Smooth muscle cell (in vitro differentiated cells): Measurements from ENCODE around the gene NEURL1B. TPM values are rescaled to one million over a fixed set of nuclear protein-coding genes. Genes with fewer than 3 reads are reported as not detected.
"Not testable (repeated sequence)": the region's sequence is repeated elsewhere in the genome, so short reads cannot be mapped to it uniquely, and the experiment has no call there.

ENCODE experiments used
- DNase-seq: peaks from one replicate; lab custom pipeline; 2025; ENCODE audit not compliant: unreplicated experiment; lab: John Stamatoyannopoulos, UW
- H2AFZ ChIP-seq: fragments of 200-600 bp; sonication (generic); 2 replicates; pipeline ENCODE4 v1.6.0; 2016; ENCODE audit warnings: antibody characterized with exemption, low read depth, mild to moderate bottlenecking
- H3F3A ChIP-seq: fragments of 200-600 bp; sonication (generic); 2 replicates; pipeline ENCODE4 v1.6.0; 2017; ENCODE audit warnings: antibody characterized with exemption, low read depth
- H3K27ac ChIP-seq: fragments of 200-600 bp; sonication (generic); 2 replicates; pipeline ENCODE4 v1.5.1; 2016; ENCODE audit warnings: low read depth, mild to moderate bottlenecking
- H3K27me3 ChIP-seq: fragments of 200-600 bp; sonication (generic); 2 replicates; pipeline ENCODE4 v1.6.1; 2016; ENCODE audit warnings: low read depth, mild to moderate bottlenecking
- H3K36me3 ChIP-seq: fragments of 200-600 bp; sonication (generic); 2 replicates; pipeline ENCODE4 v1.5.1; 2016; ENCODE audit warnings: low read depth
- H3K4me1 ChIP-seq: fragments of 200-600 bp; sonication (generic); 2 replicates; pipeline ENCODE4 v1.5.1; 2016; ENCODE audit warnings: low read depth
- H3K4me2 ChIP-seq: fragments of 200-600 bp; sonication (generic); 2 replicates; pipeline ENCODE4 v1.6.0; 2016; ENCODE audit warnings: mild to moderate bottlenecking
- H3K4me3 ChIP-seq: fragments of 200-600 bp; sonication (generic); 2 replicates; pipeline ENCODE4 v1.5.1; 2016; ENCODE audit warnings: mild to moderate bottlenecking
- H3K79me2 ChIP-seq: fragments of 200-600 bp; sonication (generic); 2 replicates; pipeline ENCODE4 v1.6.0; 2016; ENCODE audit warnings: low read depth, mild to moderate bottlenecking
- H3K9ac ChIP-seq: fragments of 200-600 bp; sonication (generic); 2 replicates; pipeline ENCODE4 v1.6.0; 2016; ENCODE audit warnings: low read depth
- H3K9me3 ChIP-seq: fragments of 200-600 bp; sonication (generic); replicated peaks from 2 replicates; pipeline ENCODE4 v1.5.1; 2016; ENCODE audit warnings: low read depth
- H4K20me1 ChIP-seq: fragments of 200-600 bp; sonication (generic); 2 replicates; pipeline ENCODE4 v1.6.0; 2016; ENCODE audit warnings: low read depth
- WGBS: methylation state at CpG from one replicate; pipeline ENCODE4 v1.1.7; 2016; ENCODE audit warnings: low lambda C conversion rate; 5-methylcytosine and 5-hydroxymethylcytosine counted together
- polyA plus RNA-seq: library from polyadenylated mRNA; unstranded; fragments of >200 nt; fragmentation: Nextera tagmentation; extraction: Ambion mirVana; gene quantifications from 2 replicates; pipeline ENCODE4 v1.2.1, GENCODE V29; 2016
- total RNA-seq: library from RNA; depleted of rRNA; stranded (reverse); fragments of >200 nt; gene quantifications from 2 replicates; pipeline ENCODE4 v1.2.3, GENCODE V29; 2014
- TF ChIP-seq, protein P1 (sequence below): fragments of 200-600 bp; sonication (generic); IDR thresholded peaks from 2 replicates; pipeline ENCODE4 v1.5.1; 2017; ENCODE audit warnings: borderline replicate concordance, mild to moderate bottlenecking, antibody characterized with exemption; ENCODE audit not compliant: insufficient read depth, poor library complexity, severe bottlenecking

NEURL1B gene
- total and polyA plus RNA-seq, 2 experiments from 2014 or later, result 3.7 to 10.0 TPM

DNA sequence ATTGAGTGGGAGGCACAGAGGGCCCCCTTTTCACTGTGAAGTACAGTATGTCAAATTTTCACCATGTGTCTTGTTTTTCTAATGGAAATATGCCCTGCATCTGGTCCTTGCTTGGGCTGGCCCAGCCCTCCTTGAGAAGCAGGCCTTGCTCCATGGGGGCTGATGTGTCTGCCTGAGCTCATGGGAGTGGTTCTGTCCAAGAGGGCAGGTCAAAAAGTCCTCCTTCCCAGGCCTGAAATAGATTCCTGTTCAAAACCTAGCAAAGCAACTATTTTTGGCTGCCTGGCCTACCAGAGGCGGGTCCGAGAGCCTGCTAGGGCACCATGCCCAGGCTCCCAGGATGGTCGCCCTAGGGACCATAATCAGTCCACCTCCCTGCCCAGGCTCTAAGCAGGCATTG, 40.5 kb upstream of the NEURL1B start:
- Histone ChIP-seq H3K27ac (no peak overlapping the region), H3K9me3 (no peaks in the 10 kb centered on the region), H3K4me1 (peaks cover 15% of the 10 kb centered on the region), H3K4me2 (no peak overlapping the region), H3F3A (no peaks in the 10 kb centered on the region), H3K27me3 (no peaks in the 10 kb centered on the region), H3K36me3 (no peaks in the 10 kb centered on the region), H4K20me1 (no peaks in the 10 kb centered on the region), H3K4me3 (no peak overlapping the region), H3K9ac (no peak overlapping the region), H2AFZ (no peak overlapping the region), H3K79me2 (no peaks in the 10 kb centered on the region)
- 96% methylated on average over 3 of the region's 3 CpGs for WGBS
- DNase-seq, result no peak
- TF ChIP-seq, protein P1, sequence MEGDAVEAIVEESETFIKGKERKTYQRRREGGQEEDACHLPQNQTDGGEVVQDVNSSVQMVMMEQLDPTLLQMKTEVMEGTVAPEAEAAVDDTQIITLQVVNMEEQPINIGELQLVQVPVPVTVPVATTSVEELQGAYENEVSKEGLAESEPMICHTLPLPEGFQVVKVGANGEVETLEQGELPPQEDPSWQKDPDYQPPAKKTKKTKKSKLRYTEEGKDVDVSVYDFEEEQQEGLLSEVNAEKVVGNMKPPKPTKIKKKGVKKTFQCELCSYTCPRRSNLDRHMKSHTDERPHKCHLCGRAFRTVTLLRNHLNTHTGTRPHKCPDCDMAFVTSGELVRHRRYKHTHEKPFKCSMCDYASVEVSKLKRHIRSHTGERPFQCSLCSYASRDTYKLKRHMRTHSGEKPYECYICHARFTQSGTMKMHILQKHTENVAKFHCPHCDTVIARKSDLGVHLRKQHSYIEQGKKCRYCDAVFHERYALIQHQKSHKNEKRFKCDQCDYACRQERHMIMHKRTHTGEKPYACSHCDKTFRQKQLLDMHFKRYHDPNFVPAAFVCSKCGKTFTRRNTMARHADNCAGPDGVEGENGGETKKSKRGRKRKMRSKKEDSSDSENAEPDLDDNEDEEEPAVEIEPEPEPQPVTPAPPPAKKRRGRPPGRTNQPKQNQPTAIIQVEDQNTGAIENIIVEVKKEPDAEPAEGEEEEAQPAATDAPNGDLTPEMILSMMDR, result no peak

DNA sequence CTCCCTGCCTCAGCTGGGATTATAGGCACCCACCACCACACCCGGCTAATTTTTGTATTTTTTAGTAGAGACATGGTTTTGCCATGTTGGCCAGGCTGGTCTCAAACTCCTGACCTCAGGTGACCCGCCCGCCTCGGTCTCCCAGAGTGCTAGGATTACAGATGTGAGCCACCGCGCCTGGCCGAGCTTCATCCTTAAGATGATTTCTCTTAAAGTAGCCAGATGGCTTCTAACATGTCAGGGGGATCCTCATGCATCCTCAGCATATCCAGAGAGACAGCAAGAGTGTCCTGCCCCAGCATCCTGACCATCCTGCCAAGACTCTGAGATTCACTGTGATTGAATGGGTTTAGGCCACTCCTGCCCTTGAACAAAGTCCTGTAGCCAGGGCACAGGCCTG, 39.5 kb upstream of the NEURL1B start:
- 96% methylated on average over 7 of the region's 7 CpGs for WGBS
- not testable (repeated sequence) for H4K20me1 ChIP-seq, H3K79me2 ChIP-seq, H3K9me3 ChIP-seq, H3K4me2 ChIP-seq, H3K4me3 ChIP-seq, H3F3A ChIP-seq, H3K27ac ChIP-seq, H3K27me3 ChIP-seq, DNase-seq, H2AFZ ChIP-seq, H3K36me3 ChIP-seq, H3K9ac ChIP-seq
- peaks cover 15% of the 10 kb centered on the region for H3K4me1 ChIP-seq

DNA sequence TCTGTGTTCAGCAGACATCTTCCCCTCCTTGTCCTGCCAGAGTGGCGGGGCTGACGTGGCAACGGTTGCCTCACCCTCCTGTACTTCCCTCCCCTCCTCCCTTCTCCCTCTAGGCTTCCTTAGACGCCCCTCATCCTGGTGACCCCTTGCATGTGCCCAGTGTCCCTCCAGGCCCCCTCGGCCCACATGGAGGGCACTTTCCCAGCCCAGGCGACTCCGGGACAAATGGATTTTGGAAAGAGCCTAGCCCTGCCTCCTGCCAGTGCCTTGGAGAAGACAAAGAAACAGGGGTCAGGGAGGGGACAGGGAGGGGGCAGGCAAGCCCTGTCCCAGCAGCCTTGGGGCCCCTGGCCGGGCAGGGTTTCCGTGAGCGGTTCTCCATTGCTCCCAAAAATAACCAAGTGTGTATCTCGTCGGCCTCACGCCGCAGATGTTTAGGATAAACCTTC, 38.3 kb upstream of the NEURL1B start:
- Histone ChIP-seq H3K4me1 (peaks cover 15% of the 10 kb centered on the region), H3K9ac (peak overlapping the region; percentile 95), H3K4me2 (peak overlapping the region; percentile 84), H3K79me2 (no peaks in the 10 kb centered on the region), H4K20me1 (no peaks in the 10 kb centered on the region), H3K27ac (peak overlapping the region; percentile 100), H2AFZ (peak overlapping the region; percentile 86), H3K27me3 (no peaks in the 10 kb centered on the region), H3K36me3 (no peaks in the 10 kb centered on the region), H3K9me3 (no peaks in the 10 kb centered on the region), H3K4me3 (peak overlapping the region; percentile 30), H3F3A (no peaks in the 10 kb centered on the region)
- TF ChIP-seq, protein P1, result no peak
- 39% methylated on average over 13 of the region's 14 CpGs for WGBS
- DNase-seq, result peak; percentile 11

DNA sequence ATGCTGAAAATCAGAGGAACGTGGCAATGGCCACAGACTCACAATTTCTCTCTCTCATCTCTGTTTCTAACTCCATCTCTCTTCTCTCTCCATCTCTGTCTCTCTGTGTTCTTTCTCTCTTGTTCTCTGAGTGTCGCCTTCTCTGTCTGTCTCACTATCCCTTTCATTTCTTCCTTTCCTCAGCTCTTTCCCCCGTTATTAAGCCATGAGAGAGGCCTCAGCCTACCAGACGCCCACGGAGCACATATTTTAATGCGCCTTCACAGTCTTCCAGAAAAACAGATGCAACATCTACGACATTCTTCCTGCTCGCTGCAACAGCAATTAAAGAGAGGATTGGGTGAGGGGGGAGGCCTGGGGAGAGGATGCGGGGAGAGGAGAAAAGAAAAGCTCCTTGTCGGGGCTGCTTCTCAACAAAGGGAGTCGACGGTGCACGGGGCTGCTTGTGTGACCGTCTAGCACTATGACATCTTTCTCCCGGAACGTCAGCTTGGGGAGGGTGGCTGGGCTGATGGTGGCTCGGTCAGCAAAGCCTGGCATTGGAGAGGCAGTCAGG, 37.7 kb upstream of the NEURL1B start:
- Histone ChIP-seq H3K27me3 (no peaks in the 10 kb centered on the region), H4K20me1 (no peaks in the 10 kb centered on the region), H3K36me3 (no peaks in the 10 kb centered on the region), H3K4me3 (peak overlapping the region; percentile 30), H3K9me3 (no peaks in the 10 kb centered on the region), H3F3A (no peaks in the 10 kb centered on the region), H3K4me2 (peak overlapping the region; percentile 84), H2AFZ (peak overlapping the region; percentile 86), H3K27ac (peak overlapping the region; percentile 100), H3K4me1 (peaks cover 15% of the 10 kb centered on the region), H3K9ac (peak overlapping the region; percentile 95), H3K79me2 (no peaks in the 10 kb centered on the region)
- peak; percentile 16 for DNase-seq
- 15% methylated on average over 17 of the region's 17 CpGs for WGBS
- TF ChIP-seq, protein P1, result no peak
